Esophagus squamous epithelium (tissue), 5 donors: ENCODE measurements around the gene OR11A1. TPM values are rescaled to one million over a fixed set of nuclear protein-coding genes. Genes with fewer than 3 reads are reported as not detected.

Source experiments
- DNase-seq: peaks from one replicate; lab custom pipeline; 2025; lab: John Stamatoyannopoulos, UW
- H3K27ac ChIP-seq, 4 donors: fragments of 200-600 bp; sonication (generic); one replicate each; pipeline ENCODE4 v1.5.1; 2016 to 2019; ENCODE audit warnings: mild to moderate bottlenecking in 1 of 4
- H3K27me3 ChIP-seq, 4 donors: fragments of 200-600 bp; sonication (generic); 1 replicate in 3 of 4; 2 replicates in 1 of 4; pipeline versions ENCODE4 v1.5.1 to v1.6.0; 2017 to 2021; ENCODE audit warnings: antibody characterized with exemption in 1 of 4
- H3K36me3 ChIP-seq, 3 donors: fragments of 200-600 bp; sonication (generic); one replicate each; pipeline ENCODE4 v1.5.1; 2016 to 2019
- H3K4me1 ChIP-seq, 3 donors: fragments of 200-600 bp; sonication (generic); one replicate each; pipeline ENCODE4 v1.5.1; 2017 to 2019
- H3K4me3 ChIP-seq, 4 donors: fragments of 200-600 bp; sonication (generic); 1 replicate in 3 of 4; 2 replicates in 1 of 4; pipeline ENCODE4 v1.5.1; 2016 to 2019; ENCODE audit warnings: mild to moderate bottlenecking in 2 of 4, moderate library complexity in 1 of 4
- H3K9me3 ChIP-seq, 3 donors: fragments of 200-600 bp; sonication (generic); one replicate each; pipeline ENCODE4 v1.5.1; 2016 to 2019
- CTCF ChIP-seq, 6 experiments: fragments of 450-650 bp in 4 of 6; fragments of 200-600 bp in 2 of 6; sonication (generic) in 2 of 6; IDR thresholded peaks; one replicate each; pipeline ENCODE4 v1.5.1; 2016 to 2019; ENCODE audit warnings: antibody characterized with exemption in 6 of 6, mild to moderate bottlenecking in 4 of 6, moderate library complexity in 4 of 6
- POLR2A ChIP-seq, 4 donors: fragments of 450-650 bp; IDR thresholded peaks; one replicate each; pipeline ENCODE4 v1.6.1; 2017; ENCODE audit warnings: antibody characterized with exemption in 4 of 4, mild to moderate bottlenecking in 4 of 4, moderate library complexity in 3 of 4
- WGBS, 2 donors: methylation state at CpG; one replicate each; pipeline ENCODE4 v1.1.5; 2018; 5-methylcytosine and 5-hydroxymethylcytosine counted together
- intact Hi-C: fragments of 100-400 bp; cut with DNase I; formaldehyde crosslinking; loops from one replicate; pipeline ENCODE4 v1.15.0; 2022
- total RNA-seq, 4 donors: library from RNA; depleted of rRNA; stranded (reverse); fragments of >200 nt; gene quantifications; one replicate each; pipeline ENCODE4 v1.1.0, GENCODE V29; 2016
- donor health status: DM: yes; HTN: yes; CAD: no.

Gene OR11A1
- total RNA-seq, 4 donors from 2014 or later: not detected

GRCh38 chr6:29490055-29490454 is 33.2 kb upstream of the OR11A1 start:
- intact Hi-C loops: no loop called here
- Histone ChIP-seq H3K36me3 (no peaks in the 10 kb centered on the region), H3K4me3 (no peak overlapping the region), H3K4me1 (no peaks in the 10 kb centered on the region), H3K27me3 (no peaks in the 10 kb centered on the region), H3K9me3 (no peaks in the 10 kb centered on the region), H3K27ac (no peak overlapping the region)
- TF ChIP-seq POLR2A (IDR thresholded peaks at IDR 0.05) (no peak), CTCF (IDR thresholded peaks at IDR 0.05) (no peak)
- no peak for DNase-seq
- WGBS, 2 donors: 75 to 76% methylated on average over 3 of the region's 3 CpGs

- WGBS, 2 donors: 86 to 92% methylated on average over 8 of the region's 8 CpGs
- TF ChIP-seq POLR2A (IDR thresholded peaks at IDR 0.05): no peak
- TF ChIP-seq CTCF (IDR thresholded peaks at IDR 0.05): no peak
- intact Hi-C loops: no loop called here
- no peak for DNase-seq
- no peak overlapping the region for H3K4me3 ChIP-seq
- H3K36me3 ChIP-seq: no peaks in the 10 kb centered on the region
- H3K27ac ChIP-seq: no peak overlapping the region
- no peaks in the 10 kb centered on the region for H3K27me3 ChIP-seq
- H3K4me1 ChIP-seq: no peaks in the 10 kb centered on the region
- no peaks in the 10 kb centered on the region for H3K9me3 ChIP-seq
These were observed 32.4 kb upstream of the OR11A1 start for GRCh38 chr6:29489286-29489685.

- H3K27ac ChIP-seq: no peak overlapping the region
- no peaks in the 10 kb centered on the region for H3K4me1 ChIP-seq
- no peaks in the 10 kb centered on the region for H3K9me3 ChIP-seq
- intact Hi-C loops: no loop called here
- no peaks in the 10 kb centered on the region for H3K27me3 ChIP-seq
- DNase-seq: no peak
- no peaks in the 10 kb centered on the region for H3K36me3 ChIP-seq
- no peak overlapping the region for H3K4me3 ChIP-seq
- TF ChIP-seq POLR2A (IDR thresholded peaks at IDR 0.05): no peak
- TF ChIP-seq CTCF (IDR thresholded peaks at IDR 0.05): no peak
These were observed 32.0 kb upstream of the OR11A1 start for GRCh38 chr6:29488874-29489273.

GRCh38 chr6:29487660-29488059 is 30.8 kb upstream of the OR11A1 start, which contains the start of gene MAS1L:
MAS1L (minus strand) TSS chr6:29487956; CDS start chr6:29487902, 54 bp downstream.
- H3K27ac ChIP-seq: no peak within 1 kb of the TSS
- H3K9me3 ChIP-seq: no peaks in the 10 kb centered on the region
- WGBS, 2 donors: 88 to 100% methylated on average over 2 of the region's 2 CpGs
- no peak for DNase-seq
- H3K27me3 ChIP-seq: no peaks in the 10 kb centered on the region
- no peaks in the 10 kb centered on the region for H3K4me1 ChIP-seq
- H3K36me3 ChIP-seq: no peaks in the 10 kb centered on the region
- intact Hi-C loops: no loop called here
- H3K4me3 ChIP-seq: no peak within 1 kb of the TSS
- TF ChIP-seq CTCF (IDR thresholded peaks at IDR 0.05) (no peak), POLR2A (IDR thresholded peaks at IDR 0.05) (no peak)

GRCh38 chr6:29487131-29487530 is 30.3 kb upstream of the OR11A1 start:
- intact Hi-C loops: no loop called here
- 73 to 78% methylated on average over 5 of the region's 5 CpGs for WGBS, 2 donors
- no peak for DNase-seq
- no peaks in the 10 kb centered on the region for H3K4me1 ChIP-seq
- TF ChIP-seq POLR2A (IDR thresholded peaks at IDR 0.05) (no peak), CTCF (IDR thresholded peaks at IDR 0.05) (no peak)
- no peaks in the 10 kb centered on the region for H3K27me3 ChIP-seq
- no peak overlapping the region for H3K27ac ChIP-seq
- H3K9me3 ChIP-seq: peaks cover 0 to 1% (median 0%) of the 10 kb centered on the region in 3 donors
- H3K4me3 ChIP-seq: no peak overlapping the region
- H3K36me3 ChIP-seq: no peaks in the 10 kb centered on the region
